Transverse colon (tissue), 4 donors: ENCODE data around the gene ERP27. TPM values are rescaled to one million over a fixed set of nuclear protein-coding genes. Genes with fewer than 3 reads are reported as not detected.

Experiments used
- DNase-seq: peaks from one replicate; pipeline ENCODE4 v3.0.0-alpha.2; 2019
- H3K27ac ChIP-seq, 4 donors: fragments of 200-600 bp; sonication (generic); 2 replicates each; pipeline ENCODE4 v1.5.1; 2016 to 2018; ENCODE audit warnings: inconsistent platforms in 4 of 4
- H3K27me3 ChIP-seq: fragments of 200-600 bp; sonication (generic); 2 replicates; pipeline ENCODE4 v1.5.1; 2017; ENCODE audit warnings: inconsistent platforms
- H3K36me3 ChIP-seq, 4 donors: fragments of 200-600 bp; sonication (generic); 2 replicates each; pipeline ENCODE4 v1.5.1; 2017 to 2019; ENCODE audit warnings: inconsistent platforms in 4 of 4
- H3K4me1 ChIP-seq, 4 donors: fragments of 200-600 bp; sonication (generic); 2 replicates each; pipeline ENCODE4 v1.5.1; 2017 to 2020; ENCODE audit warnings: inconsistent platforms in 4 of 4
- H3K4me3 ChIP-seq, 4 donors: fragments of 200-600 bp; sonication (generic); 1 replicate in 1 of 4; 2 replicates in 3 of 4; pipeline versions ENCODE4 v1.5.1 to v1.6.1; 2017 to 2019; ENCODE audit warnings: inconsistent platforms in 4 of 4
- H3K9me3 ChIP-seq, 2 donors: fragments of 200-600 bp; sonication (generic); 2 replicates each; pipeline ENCODE4 v1.5.1; 2017 to 2019; ENCODE audit warnings: inconsistent platforms in 2 of 2
- EP300 ChIP-seq: sonication (generic); formaldehyde crosslinking; IDR thresholded peaks from one replicate; pipeline ENCODE4 v1.6.1; 2017; ENCODE audit warnings: antibody characterized with exemption, low read depth
- POLR2A ChIP-seq: fragments of 450-650 bp; IDR thresholded peaks from one replicate; pipeline ENCODE4 v1.6.1; 2016; ENCODE audit warnings: antibody characterized with exemption, mild to moderate bottlenecking, moderate library complexity
- POLR2AphosphoS5 ChIP-seq, 3 donors: sonication (generic); formaldehyde crosslinking; IDR thresholded peaks; one replicate each; pipeline ENCODE4 v1.6.1; 2016; ENCODE audit warnings: antibody characterized with exemption in 3 of 3
- WGBS, 2 donors: methylation state at CpG; one replicate each; pipeline ENCODE4 v1.1.5; 2018; ENCODE audit warnings: low coverage in 1 of 2; 5-methylcytosine and 5-hydroxymethylcytosine counted together
- in situ Hi-C, 4 donors: fragments of 200-750 bp; cut with MboI; loops; one replicate each; pipeline versions ENCODE4 v1.15.0 to v1.15.1; 2017; ENCODE audit warnings: low sequenced_read_pairs in 3 of 4, low pct_ligation_motif_present in 1 of 4, low pct_unique_long_range_greater_than_20kb in 1 of 4
- intact Hi-C: fragments of 100-400 bp; cut with DNase I; formaldehyde crosslinking; loops from one replicate; pipeline ENCODE4 v1.15.1; 2023; ENCODE audit warnings: low total_unique reads
- total RNA-seq, 4 donors: library from RNA; depleted of rRNA; stranded (reverse); fragments of >200 nt; gene quantifications; one replicate each; pipeline ENCODE4 v1.1.0, GENCODE V29; 2016
- TF ChIP-seq, protein P1 (sequence below), 5 experiments: fragments of 200-600 bp in 3 of 5; fragments of 450-650 bp in 2 of 5; sonication (generic) in 3 of 5; IDR thresholded peaks; 1 replicate in 2 of 5; 2 replicates in 3 of 5; pipeline ENCODE4 v1.5.1; 2016 to 2017; ENCODE audit warnings: antibody characterized with exemption in 5 of 5, inconsistent platforms in 3 of 5, mild to moderate bottlenecking in 2 of 5, moderate library complexity in 1 of 5

ERP27 gene
- total RNA-seq, 4 donors from 2014 or later: 0.64 to 2.6 TPM; not detected in 2

DNA sequence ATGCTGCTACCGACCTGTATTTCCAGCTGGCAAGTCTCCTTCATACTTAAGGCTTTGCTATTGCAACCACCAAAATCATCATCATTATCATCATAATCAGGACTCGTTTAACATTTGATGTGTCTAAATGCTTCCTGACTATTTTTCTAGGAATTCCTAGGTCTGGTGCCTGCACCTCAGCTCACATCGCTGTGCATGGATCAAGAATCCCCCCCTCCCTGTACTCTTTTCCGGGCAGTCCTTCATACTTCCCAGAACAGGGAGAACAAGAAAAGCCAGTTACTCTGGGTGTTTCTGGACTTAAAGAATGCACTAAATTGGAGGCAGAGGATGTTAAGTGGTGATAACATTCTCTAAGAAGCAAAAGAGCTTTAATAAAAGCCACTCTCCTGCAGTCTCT, 9.4 kb downstream of the ERP27 start:
- TF ChIP-seq EP300: no peak
- TF ChIP-seq POLR2AphosphoS5 (IDR thresholded peaks at IDR 0.05): no peak
- no peak for TF ChIP-seq POLR2A
- TF ChIP-seq, protein P1, sequence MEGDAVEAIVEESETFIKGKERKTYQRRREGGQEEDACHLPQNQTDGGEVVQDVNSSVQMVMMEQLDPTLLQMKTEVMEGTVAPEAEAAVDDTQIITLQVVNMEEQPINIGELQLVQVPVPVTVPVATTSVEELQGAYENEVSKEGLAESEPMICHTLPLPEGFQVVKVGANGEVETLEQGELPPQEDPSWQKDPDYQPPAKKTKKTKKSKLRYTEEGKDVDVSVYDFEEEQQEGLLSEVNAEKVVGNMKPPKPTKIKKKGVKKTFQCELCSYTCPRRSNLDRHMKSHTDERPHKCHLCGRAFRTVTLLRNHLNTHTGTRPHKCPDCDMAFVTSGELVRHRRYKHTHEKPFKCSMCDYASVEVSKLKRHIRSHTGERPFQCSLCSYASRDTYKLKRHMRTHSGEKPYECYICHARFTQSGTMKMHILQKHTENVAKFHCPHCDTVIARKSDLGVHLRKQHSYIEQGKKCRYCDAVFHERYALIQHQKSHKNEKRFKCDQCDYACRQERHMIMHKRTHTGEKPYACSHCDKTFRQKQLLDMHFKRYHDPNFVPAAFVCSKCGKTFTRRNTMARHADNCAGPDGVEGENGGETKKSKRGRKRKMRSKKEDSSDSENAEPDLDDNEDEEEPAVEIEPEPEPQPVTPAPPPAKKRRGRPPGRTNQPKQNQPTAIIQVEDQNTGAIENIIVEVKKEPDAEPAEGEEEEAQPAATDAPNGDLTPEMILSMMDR (IDR thresholded peaks at IDR 0.05): no peak
- in situ Hi-C loops: no loop called here
- WGBS, 2 donors: 32 to 45% methylated on average over 4 of the region's 4 CpGs
- Histone ChIP-seq H3K4me1 (peaks cover 0 to 21% (median 7%) of the 10 kb centered on the region in 4 donors), H3K27ac (no peak overlapping the region), H3K9me3 (no peaks in the 10 kb centered on the region), H3K36me3 (no peaks in the 10 kb centered on the region), H3K4me3 (no peak overlapping the region), H3K27me3 (no peaks in the 10 kb centered on the region)
- DNase-seq: no peak
- intact Hi-C loops: no loop called here

DNA sequence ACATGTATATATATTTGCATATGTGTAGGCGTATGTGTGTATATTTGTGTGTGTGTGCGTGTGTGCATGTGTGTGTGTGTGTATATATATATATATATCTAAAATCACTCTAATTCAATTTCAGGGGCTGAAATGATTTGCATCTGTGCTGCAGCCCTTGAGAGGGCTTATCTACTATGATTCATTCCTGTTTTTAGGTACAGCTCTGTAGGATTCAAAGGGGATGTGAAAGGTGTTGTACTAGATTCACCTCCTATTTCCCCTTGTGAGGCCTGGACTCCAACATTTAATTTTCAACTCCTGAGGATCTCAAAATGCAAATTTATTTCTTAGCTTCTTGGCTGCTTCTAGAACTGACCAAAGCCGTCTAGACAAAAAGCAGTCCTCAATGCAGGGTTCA, 11.1 kb downstream of the ERP27 start:
- Histone ChIP-seq H3K27ac (no peak overlapping the region), H3K36me3 (no peaks in the 10 kb centered on the region), H3K4me3 (no peak overlapping the region), H3K4me1 (peaks cover 0 to 21% (median 7%) of the 10 kb centered on the region in 4 donors), H3K9me3 (no peaks in the 10 kb centered on the region), H3K27me3 (no peaks in the 10 kb centered on the region)
- 92 to 96% methylated on average over 3 of the region's 3 CpGs for WGBS, 2 donors
- intact Hi-C loops (no loop called here), in situ Hi-C loops (no loop called here)
- no peak for DNase-seq
- TF ChIP-seq POLR2A: no peak
- TF ChIP-seq POLR2AphosphoS5 (IDR thresholded peaks at IDR 0.05): no peak
- TF ChIP-seq EP300: no peak
- TF ChIP-seq, protein P1 (IDR thresholded peaks at IDR 0.05): no peak

DNA sequence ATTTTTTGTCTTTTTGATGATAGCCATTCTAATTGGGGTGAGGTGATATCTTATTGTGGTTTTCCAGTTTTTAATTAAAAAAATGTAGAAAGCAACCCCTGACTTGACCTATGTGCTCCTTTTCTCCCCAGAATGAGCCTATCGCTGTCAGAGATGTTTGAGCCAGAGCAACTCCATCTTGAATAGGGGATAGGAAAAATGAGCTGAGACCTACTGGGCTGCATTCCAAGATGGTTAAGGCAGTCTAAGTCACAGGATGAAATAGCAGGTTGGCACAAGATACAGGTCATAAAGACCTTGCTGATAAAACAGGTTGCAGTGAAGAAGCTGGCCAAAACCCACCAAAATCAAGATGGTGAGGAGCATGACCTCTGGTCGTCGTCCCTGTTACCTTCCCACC, 13.8 kb downstream of the ERP27 start:
- no peak for DNase-seq
- Histone ChIP-seq H3K36me3 (no peaks in the 10 kb centered on the region), H3K27me3 (no peaks in the 10 kb centered on the region), H3K9me3 (no peaks in the 10 kb centered on the region), H3K4me3 (no peak overlapping the region), H3K27ac (no peak overlapping the region), H3K4me1 (peaks cover 0 to 10% (median 6%) of the 10 kb centered on the region in 4 donors)
- TF ChIP-seq POLR2A (no peak), POLR2AphosphoS5 (IDR thresholded peaks at IDR 0.05) (no peak), EP300 (no peak)
- TF ChIP-seq, protein P1 (IDR thresholded peaks at IDR 0.05): no peak
- WGBS, 2 donors: 80 to 89% methylated on average over 3 of the region's 3 CpGs
- in situ Hi-C loops: no loop called here
- intact Hi-C loops: no loop called here

DNA sequence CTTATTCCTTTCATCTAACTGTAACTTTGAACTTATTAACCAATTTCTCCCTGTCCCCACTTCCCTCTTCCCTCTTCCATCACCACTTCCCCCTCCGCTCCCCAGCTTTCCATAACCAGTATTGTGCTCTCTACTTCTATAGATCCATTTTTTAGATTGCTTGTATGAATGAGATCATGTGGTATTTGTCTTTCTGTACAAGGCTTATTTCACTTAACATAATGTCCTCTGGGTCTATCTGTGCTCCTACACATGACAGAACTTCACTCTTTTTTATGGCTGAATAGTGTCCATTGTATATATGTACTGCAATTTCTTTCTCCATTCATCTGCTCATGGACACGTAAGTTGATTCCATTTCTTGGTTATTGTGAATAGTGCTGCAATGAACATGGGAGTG, 14.4 kb downstream of the ERP27 start:
- Histone ChIP-seq H3K4me3 (no peak overlapping the region), H3K27ac (no peak overlapping the region), H3K4me1 (peaks cover 0 to 4% (median 1%) of the 10 kb centered on the region in 4 donors), H3K27me3 (no peaks in the 10 kb centered on the region), H3K9me3 (no peaks in the 10 kb centered on the region), H3K36me3 (no peaks in the 10 kb centered on the region)
- in situ Hi-C loops: no loop called here
- intact Hi-C loops: no loop called here
- WGBS, 2 donors: 92 to 95% methylated on average over 2 of the region's 2 CpGs
- no peak for DNase-seq
- TF ChIP-seq, protein P1 (IDR thresholded peaks at IDR 0.05): no peak
- TF ChIP-seq POLR2AphosphoS5 (IDR thresholded peaks at IDR 0.05) (no peak), POLR2A (no peak), EP300 (no peak)
